GM12864 (cell line): ENCODE results near the gene PADI4.

Source experiments
- DNase-seq: peaks from one replicate; pipeline ENCODE4 v3.0.0-alpha.2; 2011; ENCODE audit warnings: low read depth
- H3K4me3 ChIP-seq: 2 replicates; pipeline ENCODE4 v1.5.1; 2011; ENCODE audit warnings: mild to moderate bottlenecking, low read depth, low read length, control low read depth
- TF ChIP-seq, protein P1 (sequence below): IDR thresholded peaks from 2 replicates; pipeline ENCODE4 v1.5.1; 2011; ENCODE audit warnings: low read depth, mild to moderate bottlenecking, moderate library complexity, low read length, control low read depth, inconsistent platforms; ENCODE audit errors: missing control alignments

PADI4 gene

DNA sequence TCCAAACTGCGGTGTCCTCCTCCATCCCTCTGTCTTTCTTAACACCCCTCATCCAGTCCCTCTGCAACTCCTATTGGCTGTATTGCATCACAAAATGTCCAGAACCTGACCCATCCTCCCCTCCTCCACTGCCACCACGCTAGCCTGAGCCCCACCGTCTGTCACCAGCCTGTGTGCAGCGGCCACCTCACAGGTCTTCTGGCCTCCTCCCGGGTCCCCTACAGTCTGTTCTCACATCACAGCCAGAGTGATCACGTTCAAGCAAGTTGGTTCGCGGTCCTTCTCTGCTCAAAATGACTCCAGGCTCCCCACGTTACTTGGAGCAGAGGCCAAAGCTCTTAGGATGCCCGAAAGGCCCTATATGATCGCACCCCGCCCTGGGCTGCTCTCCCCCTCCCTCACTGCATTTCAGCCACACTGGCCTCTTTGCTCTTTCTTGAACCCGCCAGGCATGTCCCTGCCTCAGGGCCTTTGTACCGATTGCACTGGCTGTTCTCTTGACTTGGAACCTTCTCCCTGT, 2.4 kb upstream of the PADI4 start:
- no peak for DNase-seq
- H3K4me3 ChIP-seq: no peak overlapping the region
- TF ChIP-seq, protein P1, sequence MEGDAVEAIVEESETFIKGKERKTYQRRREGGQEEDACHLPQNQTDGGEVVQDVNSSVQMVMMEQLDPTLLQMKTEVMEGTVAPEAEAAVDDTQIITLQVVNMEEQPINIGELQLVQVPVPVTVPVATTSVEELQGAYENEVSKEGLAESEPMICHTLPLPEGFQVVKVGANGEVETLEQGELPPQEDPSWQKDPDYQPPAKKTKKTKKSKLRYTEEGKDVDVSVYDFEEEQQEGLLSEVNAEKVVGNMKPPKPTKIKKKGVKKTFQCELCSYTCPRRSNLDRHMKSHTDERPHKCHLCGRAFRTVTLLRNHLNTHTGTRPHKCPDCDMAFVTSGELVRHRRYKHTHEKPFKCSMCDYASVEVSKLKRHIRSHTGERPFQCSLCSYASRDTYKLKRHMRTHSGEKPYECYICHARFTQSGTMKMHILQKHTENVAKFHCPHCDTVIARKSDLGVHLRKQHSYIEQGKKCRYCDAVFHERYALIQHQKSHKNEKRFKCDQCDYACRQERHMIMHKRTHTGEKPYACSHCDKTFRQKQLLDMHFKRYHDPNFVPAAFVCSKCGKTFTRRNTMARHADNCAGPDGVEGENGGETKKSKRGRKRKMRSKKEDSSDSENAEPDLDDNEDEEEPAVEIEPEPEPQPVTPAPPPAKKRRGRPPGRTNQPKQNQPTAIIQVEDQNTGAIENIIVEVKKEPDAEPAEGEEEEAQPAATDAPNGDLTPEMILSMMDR: no peak

DNA sequence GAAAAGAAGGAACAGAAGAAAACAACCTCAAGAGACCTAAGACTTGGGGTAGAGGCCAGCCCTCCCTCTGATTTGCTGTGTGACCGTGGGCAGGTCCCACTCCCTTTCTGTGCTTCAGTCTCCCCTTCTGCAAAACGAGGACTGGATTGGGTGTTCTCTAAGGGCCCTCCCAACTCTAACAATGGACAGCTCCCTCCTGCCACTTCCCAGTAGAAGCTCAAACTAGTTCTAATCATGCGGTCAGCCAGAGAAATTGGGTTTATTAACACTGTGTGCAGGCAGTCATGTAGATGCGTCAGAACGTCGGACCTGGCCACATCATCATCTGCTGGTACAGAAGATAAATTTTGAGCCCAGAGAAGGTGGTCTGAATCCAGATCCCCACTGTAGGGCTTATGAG, 1.6 kb upstream of the PADI4 start:
- TF ChIP-seq, protein P1: no peak
- DNase-seq: no peak
- H3K4me3 ChIP-seq: no peak overlapping the region

DNA sequence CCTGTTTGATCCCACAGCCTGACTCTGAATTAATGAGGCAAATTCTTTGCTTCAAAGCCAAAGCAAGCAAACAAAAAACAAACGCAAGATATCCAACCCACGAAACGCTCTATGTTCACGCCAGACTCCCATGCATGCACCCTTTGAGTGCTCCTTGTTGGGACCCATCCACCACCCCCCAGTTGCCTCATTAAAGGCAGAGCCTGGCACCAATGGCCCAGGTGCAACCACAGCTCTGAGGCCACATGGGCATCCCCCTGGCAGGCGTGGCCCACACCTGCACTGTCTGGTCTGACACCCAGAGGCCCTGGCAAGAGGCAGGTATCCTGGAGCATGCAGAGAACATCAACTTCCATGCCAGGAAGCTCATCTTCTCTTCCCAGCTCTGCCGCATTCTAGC, 1.1 kb upstream of the PADI4 start:
- TF ChIP-seq, protein P1: no peak

DNA sequence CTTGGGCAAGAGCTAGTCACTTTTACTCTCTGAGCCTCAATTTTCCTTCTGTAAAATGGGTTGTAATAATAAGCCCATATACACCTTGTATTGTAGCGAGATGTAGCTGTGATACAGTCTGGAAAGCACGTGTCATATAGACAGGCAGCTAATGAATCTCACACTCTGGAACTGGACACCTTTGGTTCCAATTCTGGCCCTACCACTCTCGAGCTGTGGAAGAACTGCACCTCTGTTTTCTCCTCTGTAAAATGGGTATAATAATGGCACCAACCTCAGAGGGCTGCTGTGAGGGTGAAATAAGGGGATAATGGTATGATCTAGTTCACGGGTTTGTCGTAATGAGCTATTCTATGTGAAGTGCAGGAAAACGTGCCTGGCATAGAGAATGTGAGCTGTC, 668 bp upstream of the PADI4 start:
- TF ChIP-seq, protein P1: no peak
- DNase-seq: no peak
- no peak overlapping the region for H3K4me3 ChIP-seq

More for the DNA sequence above, 1.1 kb upstream of the PADI4 start:
- DNase-seq: no peak
- no peak overlapping the region for H3K4me3 ChIP-seq

DNA sequence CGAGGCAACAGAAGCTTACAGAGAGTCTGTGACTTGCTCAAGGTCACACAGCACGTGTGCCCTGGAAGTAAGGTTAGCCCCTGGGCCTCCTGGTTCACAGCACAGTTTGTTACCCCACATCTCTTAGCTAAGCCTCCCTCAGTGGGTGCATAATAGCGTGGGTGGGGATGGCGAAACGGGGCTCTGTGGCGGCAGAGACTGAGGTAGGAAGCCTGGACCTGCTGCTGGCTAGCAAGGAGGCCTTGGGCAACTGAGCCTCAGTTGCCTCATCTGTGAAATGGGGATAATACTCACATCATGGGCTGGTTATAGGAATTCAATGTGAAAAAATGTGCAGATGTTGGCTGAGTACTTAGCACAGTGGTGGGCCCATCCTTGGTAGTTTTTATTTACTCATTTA, 596 bp downstream of the PADI4 start:
- no peak for DNase-seq
- TF ChIP-seq, protein P1: no peak
- H3K4me3 ChIP-seq: no peak overlapping the region

DNA sequence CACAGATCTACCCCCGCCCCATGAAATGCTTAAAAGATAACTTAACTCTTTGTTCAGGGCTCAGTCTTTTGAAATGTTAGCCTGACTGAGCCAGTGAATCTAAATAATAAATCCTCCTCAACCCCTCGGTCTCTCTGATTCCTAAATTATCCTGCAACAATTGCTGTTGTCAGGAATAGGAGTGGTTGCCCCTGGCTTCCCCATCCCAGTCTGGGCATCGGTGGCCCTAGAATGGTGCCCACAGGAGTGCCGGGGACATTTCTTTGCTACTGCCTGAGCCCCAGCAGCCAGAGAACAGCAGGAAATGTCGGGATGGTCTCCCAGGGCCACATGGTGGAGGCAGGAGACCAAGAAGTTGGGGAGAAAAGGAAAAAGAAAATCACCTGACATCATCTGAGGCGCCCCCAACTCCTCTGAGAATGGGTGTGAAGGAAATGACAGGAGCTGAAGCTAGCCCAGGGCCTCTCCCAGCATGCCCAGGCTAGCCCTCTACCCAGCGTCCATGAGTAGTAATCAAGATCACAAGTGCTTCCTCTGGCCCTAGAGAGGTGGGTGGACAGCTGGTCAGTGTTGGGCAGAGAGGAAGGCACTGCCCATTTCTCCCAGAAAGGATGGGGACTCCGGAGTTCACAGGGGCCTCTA, 1.6 kb downstream of the PADI4 start:
- DNase-seq: no peak
- TF ChIP-seq, protein P1: no peak
- H3K4me3 ChIP-seq: no peak overlapping the region

DNA sequence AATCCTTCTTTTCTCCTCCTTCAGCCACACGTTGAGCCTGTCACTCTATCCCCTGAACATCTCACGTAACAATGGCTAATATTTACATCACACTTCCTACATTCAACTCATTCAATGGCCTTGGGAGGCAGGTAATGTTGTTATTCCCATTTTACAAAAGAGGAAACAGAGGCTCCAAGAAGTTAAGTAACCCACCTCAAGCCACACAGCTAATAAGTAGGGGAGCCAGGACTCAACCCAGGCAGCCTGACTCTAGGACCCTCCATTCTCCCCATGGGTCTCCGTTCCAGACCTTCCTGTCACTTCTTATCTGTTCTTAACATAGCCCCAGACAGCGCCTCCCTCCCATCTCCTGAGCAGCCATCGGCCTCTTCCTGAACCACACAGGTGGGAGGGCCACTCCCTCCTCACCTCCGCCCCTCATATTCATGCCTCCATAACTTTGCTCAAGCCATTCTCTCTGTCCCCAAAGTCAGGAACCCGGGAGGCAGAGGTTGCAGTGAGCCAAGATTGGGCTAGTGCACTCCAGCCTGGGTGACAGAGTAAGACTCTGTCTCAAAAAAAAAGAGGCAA, 2.2 kb downstream of the PADI4 start:
- TF ChIP-seq, protein P1: no peak
- no peak overlapping the region for H3K4me3 ChIP-seq
- DNase-seq: no peak
